Nephron (organoid): Measurements from ENCODE around the gene ARMH2.
"Not testable (repeated sequence)": the region's sequence is repeated elsewhere in the genome, so short reads cannot be mapped to it uniquely, and the experiment has no call there.

Experiments
- H3K27ac Mint-ChIP-seq, 3 experiments: 2 replicates each; pipeline ENCODE4 v1.8.0; 2020; ENCODE audit warnings: mixed read lengths in 3 of 3, mild to moderate bottlenecking in 2 of 3, moderate library complexity in 1 of 3
- H3K27me3 Mint-ChIP-seq: 2 replicates; pipeline ENCODE4 v1.8.0; 2021; ENCODE audit warnings: low read depth, mild to moderate bottlenecking, moderate library complexity, mixed read lengths
- H3K36me3 Mint-ChIP-seq: 2 replicates; pipeline ENCODE4 v1.8.0; 2020; ENCODE audit warnings: low read depth, mixed read lengths
- H3K4me1 Mint-ChIP-seq: 2 replicates; pipeline ENCODE4 v1.8.0; 2020; ENCODE audit warnings: mixed read lengths
- H3K4me3 Mint-ChIP-seq, 3 experiments: 2 replicates each; pipeline ENCODE4 v1.8.0; 2020; ENCODE audit warnings: mild to moderate bottlenecking in 3 of 3, mixed read lengths in 3 of 3, moderate library complexity in 2 of 3
- H3K9me3 Mint-ChIP-seq: 2 replicates; pipeline ENCODE4 v1.8.0; 2020; ENCODE audit warnings: mixed read lengths
- CTCF ChIP-seq, 3 experiments: fragments of 200-600 bp; sonication (generic); IDR thresholded peaks; one replicate each; pipeline ENCODE4 v1.5.0; 2021; ENCODE audit warnings: antibody characterized with exemption in 3 of 3; ENCODE audit not compliant: unreplicated experiment in 3 of 3

Gene ARMH2

GRCh38 chr6:24755279-24755678, 43.4 kb downstream of the ARMH2 start:
- Mint-ChIP-seq H3K27ac (no peak overlapping the region), H3K27me3 (no peaks in the 10 kb centered on the region), H3K4me1 (no peaks in the 10 kb centered on the region), H3K4me3 (no peak overlapping the region), H3K9me3 (peaks cover 3% of the 10 kb centered on the region), H3K36me3 (no peaks in the 10 kb centered on the region)
- TF ChIP-seq CTCF (IDR thresholded peaks at IDR 0.05; ENCODE audit: unreplicated experiment in 3 of 3): no peak

GRCh38 chr6:24754378-24754777, 44.3 kb downstream of the ARMH2 start:
- H3K36me3 Mint-ChIP-seq, H3K27ac Mint-ChIP-seq, H3K4me1 Mint-ChIP-seq, H3K27me3 Mint-ChIP-seq, H3K4me3 Mint-ChIP-seq, H3K9me3 Mint-ChIP-seq: not testable (repeated sequence)

- no peaks in the 10 kb centered on the region for H3K36me3 Mint-ChIP-seq
- peaks cover 3% of the 10 kb centered on the region for H3K9me3 Mint-ChIP-seq
- no peaks in the 10 kb centered on the region for H3K4me1 Mint-ChIP-seq
- H3K4me3 Mint-ChIP-seq: no peak overlapping the region
- no peaks in the 10 kb centered on the region for H3K27me3 Mint-ChIP-seq
- TF ChIP-seq CTCF (IDR thresholded peaks at IDR 0.05; ENCODE audit: unreplicated experiment in 3 of 3): no peak
- H3K27ac Mint-ChIP-seq: no peak overlapping the region
Measured at GRCh38 chr6:24753545-24753944, 45.2 kb downstream of the ARMH2 start.

GRCh38 chr6:24752917-24753492, 45.7 kb downstream of the ARMH2 start:
- Mint-ChIP-seq H3K9me3 (peaks cover 3% of the 10 kb centered on the region), H3K27me3 (no peaks in the 10 kb centered on the region), H3K4me3 (no peak overlapping the region), H3K27ac (no peak overlapping the region), H3K36me3 (no peaks in the 10 kb centered on the region), H3K4me1 (no peaks in the 10 kb centered on the region)
- no peak for TF ChIP-seq CTCF (IDR thresholded peaks at IDR 0.05; ENCODE audit: unreplicated experiment in 3 of 3)

- H3K4me3 Mint-ChIP-seq: no peak overlapping the region
- no peaks in the 10 kb centered on the region for H3K36me3 Mint-ChIP-seq
- TF ChIP-seq CTCF (IDR thresholded peaks at IDR 0.05; ENCODE audit: unreplicated experiment in 3 of 3): no peak
- H3K9me3 Mint-ChIP-seq: peaks cover 3% of the 10 kb centered on the region
- no peaks in the 10 kb centered on the region for H3K4me1 Mint-ChIP-seq
- no peak overlapping the region for H3K27ac Mint-ChIP-seq
- H3K27me3 Mint-ChIP-seq: no peaks in the 10 kb centered on the region
Measured at GRCh38 chr6:24752503-24752902, 46.2 kb downstream of the ARMH2 start.

GRCh38 chr6:24750878-24751277, 47.8 kb downstream of the ARMH2 start:
- H3K36me3 Mint-ChIP-seq, H3K4me1 Mint-ChIP-seq, H3K4me3 Mint-ChIP-seq, H3K9me3 Mint-ChIP-seq, H3K27ac Mint-ChIP-seq, H3K27me3 Mint-ChIP-seq: not testable (repeated sequence)

GRCh38 chr6:24749297-24749696, 49.4 kb downstream of the ARMH2 start:
- Mint-ChIP-seq H3K9me3 (peaks cover 2% of the 10 kb centered on the region), H3K27me3 (no peaks in the 10 kb centered on the region), H3K27ac (no peak overlapping the region), H3K36me3 (no peaks in the 10 kb centered on the region), H3K4me3 (no peak overlapping the region), H3K4me1 (no peaks in the 10 kb centered on the region)
- TF ChIP-seq CTCF (IDR thresholded peaks at IDR 0.05; ENCODE audit: unreplicated experiment in 3 of 3): no peak
